HepG2 (cell line): ENCODE measurements around the gene ANGPTL2. TPM values are rescaled to one million over a fixed set of nuclear protein-coding genes. Genes with fewer than 3 reads are reported as not detected.
A peak's percentile ranks its signal among the peaks of the same experiment; 100 is the strongest.

Source experiments
- CREB3 ChIP-seq: sonication (generic); formaldehyde crosslinking; IDR thresholded peaks from 2 replicates; pipeline ENCODE4 v1.5.0; 2020; ENCODE audit warnings: missing genetic modification reagents
- CSRNP2 ChIP-seq: sonication (generic); formaldehyde crosslinking; conservative IDR thresholded peaks from 2 replicates; pipeline ENCODE4 v1.8.0; 2022; ENCODE audit warnings: low read depth, missing genetic modification reagents
- E2F2 ChIP-seq: sonication (generic); formaldehyde crosslinking; IDR thresholded peaks from 2 replicates; pipeline ENCODE4 v1.4.0; 2020; ENCODE audit warnings: missing genetic modification reagents, borderline replicate concordance
- FLYWCH1 ChIP-seq: sonication (generic); formaldehyde crosslinking; IDR thresholded peaks from 2 replicates; pipeline ENCODE4 v1.8.1; 2023; ENCODE audit warnings: mild to moderate bottlenecking, missing genetic modification reagents
- HDAC6 ChIP-seq: fragments of 200-600 bp; sonication (generic); IDR thresholded peaks from 2 replicates; pipeline ENCODE4 v1.7.0; 2017; ENCODE audit warnings: mild to moderate bottlenecking, antibody characterized with exemption, low read length, low read depth
- HMGA1 ChIP-seq: sonication (generic); formaldehyde crosslinking; conservative IDR thresholded peaks from 2 replicates; pipeline ENCODE4 v1.4.0; 2020; ENCODE audit warnings: missing genetic modification reagents
- HMGXB3 ChIP-seq: sonication (generic); formaldehyde crosslinking; IDR thresholded peaks from 2 replicates; pipeline ENCODE4 v1.4.0; 2020; ENCODE audit warnings: missing genetic modification reagents, borderline replicate concordance
- ISL2 ChIP-seq: sonication (generic); formaldehyde crosslinking; IDR thresholded peaks from 2 replicates; pipeline ENCODE4 v1.5.0; 2020; ENCODE audit warnings: missing genetic modification reagents
- MEF2D ChIP-seq: sonication (generic); formaldehyde crosslinking; IDR thresholded peaks from 2 replicates; pipeline ENCODE4 v1.5.1; 2020; ENCODE audit warnings: mild to moderate bottlenecking, missing genetic modification reagents
- MXD3 ChIP-seq: IDR thresholded peaks from 2 replicates; pipeline ENCODE4 v1.6.1; 2016; ENCODE audit warnings: mild to moderate bottlenecking, missing biosample characterization, missing genetic modification reagents
- NCOA1 ChIP-seq: sonication (generic); formaldehyde crosslinking; IDR thresholded peaks from 2 replicates; pipeline ENCODE4 v1.9.0; 2021; ENCODE audit warnings: missing genetic modification reagents
- NFKBIZ ChIP-seq: IDR thresholded peaks from 2 replicates; pipeline ENCODE4 v1.6.1; 2018; ENCODE audit warnings: missing genetic modification reagents, missing compliant biosample characterization
- SIN3B ChIP-seq: fragments of 150-350 bp; IDR thresholded peaks from 2 replicates; pipeline ENCODE4 v1.6.1; 2014; ENCODE audit warnings: low read length
- TBX2 ChIP-seq: sonication (generic); formaldehyde crosslinking; IDR thresholded peaks from 2 replicates; pipeline ENCODE4 v1.5.0; 2020; ENCODE audit warnings: missing genetic modification reagents, mild to moderate bottlenecking, borderline replicate concordance
- ZFY ChIP-seq: sonication (generic); formaldehyde crosslinking; IDR thresholded peaks from 2 replicates; pipeline ENCODE4 v1.4.0; 2020; ENCODE audit warnings: missing genetic modification reagents
- ZNF234 ChIP-seq: sonication (generic); formaldehyde crosslinking; conservative IDR thresholded peaks from 2 replicates; pipeline ENCODE4 v1.5.1; 2020; ENCODE audit warnings: mild to moderate bottlenecking, missing genetic modification reagents
- ZNF296 ChIP-seq: sonication (generic); formaldehyde crosslinking; conservative IDR thresholded peaks from 2 replicates; pipeline ENCODE4 v1.5.0; 2020; ENCODE audit warnings: mild to moderate bottlenecking, missing genetic modification reagents
- ZNF34 ChIP-seq: sonication (generic); formaldehyde crosslinking; IDR thresholded peaks from 2 replicates; pipeline ENCODE4 v1.4.0; 2020; ENCODE audit warnings: mild to moderate bottlenecking, missing genetic modification reagents, borderline replicate concordance
- ZNF512 ChIP-seq: sonication (generic); formaldehyde crosslinking; IDR thresholded peaks from 2 replicates; pipeline ENCODE4 v1.4.0; 2020; ENCODE audit warnings: mild to moderate bottlenecking, missing genetic modification reagents
- ZNF572 ChIP-seq: sonication (generic); formaldehyde crosslinking; IDR thresholded peaks from 2 replicates; pipeline ENCODE4 v1.5.1; 2020; ENCODE audit warnings: mild to moderate bottlenecking, missing genetic modification reagents
- polyA plus RNA-seq, 8 experiments: library from polyadenylated mRNA; depleted of rRNA in 3 of 8; stranded (reverse) in 7 of 8; unstranded in 1 of 8; fragments of >200 nt; fragmentation: Illumina TruSeq in 4 of 8; extraction: Trizol in 4 of 8; gene quantifications; 2 replicates each; pipeline versions ENCODE4 v1.2.1 to v1.2.3, GENCODE V29; 2011 to 2016; ENCODE audit warnings: low read depth in 4 of 8, missing spikeins in 1 of 8, mixed read lengths in 1 of 8; ENCODE audit not compliant: insufficient read depth in 1 of 8
- total RNA-seq, 5 experiments: library from RNA; depleted of rRNA; stranded (reverse); fragments of >200 nt; fragmentation: Illumina TruSeq; extraction: Trizol; gene quantifications; 2 replicates each; pipeline ENCODE4 v1.2.3, GENCODE V29; 2016; ENCODE audit warnings: low read depth in 1 of 5

Gene ANGPTL2
- total and polyA plus RNA-seq, 2 of the 13 experiments (the other 11 are each of a cell fraction or from before 2014, with no cell fraction given) = 0.91 to 21.0 TPM

GRCh38 chr9:127159325-127159801 is 36.9 kb upstream of the ANGPTL2 start (continued):
- TF ChIP-seq MXD3 (peak; percentile 99), CSRNP2 (0 out of 2 replicates have a peak, but pooled peaks have one; percentile 78), ZFY (CRISPR knock-in tag) (peak; percentile 73), HMGA1 (no peak), HDAC6 (no peak), ISL2 (no peak), SIN3B (0 out of 2 replicates have a peak, but pooled peaks have one; percentile 15), ZNF572 (CRISPR knock-in tag) (peak; percentile 95; the same call in 1 of the 2 replicates), ZNF34 (CRISPR knock-in tag) (no peak), ZNF234 (CRISPR knock-in tag) (no peak), FLYWCH1 (peak; percentile 94; the same call in 1 of the 2 replicates), ZNF296 (peak; percentile 87), TBX2 (CRISPR knock-in tag) (peak; percentile 89; the same call in 1 of the 2 replicates), NFKBIZ (CRISPR knock-in tag) (peak; percentile 88; the same call in 1 of the 2 replicates), E2F2 (CRISPR knock-in tag) (peak; percentile 93; the same call in 1 of the 2 replicates), HMGXB3 (peak; percentile 92), ZNF512 (CRISPR knock-in tag) (peak; percentile 50; the same call in 1 of the 2 replicates), MEF2D (CRISPR knock-in tag) (peak; percentile 98), NCOA1 (CRISPR knock-in tag) (no peak), CREB3 (peak; percentile 97)
